ENCODE data around the gene ZFPL1. TPM values are rescaled to one million over a fixed set of nuclear protein-coding genes. Genes with fewer than 3 reads are reported as not detected.

The ZFPL1 gene
- total and polyA plus RNA-seq, 9 of the 15 experiments (the other 6 are each of a cell fraction or from before 2014, with no cell fraction given), result 3.7 to 37.5 (median 22.7) TPM

GRCh38 chr11:65111744-65112545 lies 27.9 kb downstream of the ZFPL1 start, which contains the start of gene TM7SF2 (continued):
- no peak for TF ChIP-seq ETV6 (IDR thresholded peaks at IDR 0.05; ENCODE audit: borderline replicate concordance in 1 of 2, low read depth in 2 of 2, low read length in 1 of 2)
- TF ChIP-seq ETV6 (CRISPR knock-in tag; IDR thresholded peaks at IDR 0.05; ENCODE audit: borderline replicate concordance), result no peak
- no peak for TF ChIP-seq CHD1 (IDR thresholded peaks at IDR 0.05; ENCODE audit: low read length)
- TF ChIP-seq, protein P1, sequence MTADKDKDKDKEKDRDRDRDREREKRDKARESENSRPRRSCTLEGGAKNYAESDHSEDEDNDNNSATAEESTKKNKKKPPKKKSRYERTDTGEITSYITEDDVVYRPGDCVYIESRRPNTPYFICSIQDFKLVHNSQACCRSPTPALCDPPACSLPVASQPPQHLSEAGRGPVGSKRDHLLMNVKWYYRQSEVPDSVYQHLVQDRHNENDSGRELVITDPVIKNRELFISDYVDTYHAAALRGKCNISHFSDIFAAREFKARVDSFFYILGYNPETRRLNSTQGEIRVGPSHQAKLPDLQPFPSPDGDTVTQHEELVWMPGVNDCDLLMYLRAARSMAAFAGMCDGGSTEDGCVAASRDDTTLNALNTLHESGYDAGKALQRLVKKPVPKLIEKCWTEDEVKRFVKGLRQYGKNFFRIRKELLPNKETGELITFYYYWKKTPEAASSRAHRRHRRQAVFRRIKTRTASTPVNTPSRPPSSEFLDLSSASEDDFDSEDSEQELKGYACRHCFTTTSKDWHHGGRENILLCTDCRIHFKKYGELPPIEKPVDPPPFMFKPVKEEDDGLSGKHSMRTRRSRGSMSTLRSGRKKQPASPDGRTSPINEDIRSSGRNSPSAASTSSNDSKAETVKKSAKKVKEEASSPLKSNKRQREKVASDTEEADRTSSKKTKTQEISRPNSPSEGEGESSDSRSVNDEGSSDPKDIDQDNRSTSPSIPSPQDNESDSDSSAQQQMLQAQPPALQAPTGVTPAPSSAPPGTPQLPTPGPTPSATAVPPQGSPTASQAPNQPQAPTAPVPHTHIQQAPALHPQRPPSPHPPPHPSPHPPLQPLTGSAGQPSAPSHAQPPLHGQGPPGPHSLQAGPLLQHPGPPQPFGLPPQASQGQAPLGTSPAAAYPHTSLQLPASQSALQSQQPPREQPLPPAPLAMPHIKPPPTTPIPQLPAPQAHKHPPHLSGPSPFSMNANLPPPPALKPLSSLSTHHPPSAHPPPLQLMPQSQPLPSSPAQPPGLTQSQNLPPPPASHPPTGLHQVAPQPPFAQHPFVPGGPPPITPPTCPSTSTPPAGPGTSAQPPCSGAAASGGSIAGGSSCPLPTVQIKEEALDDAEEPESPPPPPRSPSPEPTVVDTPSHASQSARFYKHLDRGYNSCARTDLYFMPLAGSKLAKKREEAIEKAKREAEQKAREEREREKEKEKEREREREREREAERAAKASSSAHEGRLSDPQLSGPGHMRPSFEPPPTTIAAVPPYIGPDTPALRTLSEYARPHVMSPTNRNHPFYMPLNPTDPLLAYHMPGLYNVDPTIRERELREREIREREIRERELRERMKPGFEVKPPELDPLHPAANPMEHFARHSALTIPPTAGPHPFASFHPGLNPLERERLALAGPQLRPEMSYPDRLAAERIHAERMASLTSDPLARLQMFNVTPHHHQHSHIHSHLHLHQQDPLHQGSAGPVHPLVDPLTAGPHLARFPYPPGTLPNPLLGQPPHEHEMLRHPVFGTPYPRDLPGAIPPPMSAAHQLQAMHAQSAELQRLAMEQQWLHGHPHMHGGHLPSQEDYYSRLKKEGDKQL (CRISPR knock-in tag; IDR thresholded peaks at IDR 0.05; ENCODE audit: borderline replicate concordance), result 0 out of 2 replicates have a peak, but pooled peaks have one; percentile 12
- TF ChIP-seq LCOR (CRISPR knock-in tag; IDR thresholded peaks at IDR 0.05), result no peak
- no peak for TF ChIP-seq CEBPB (tag; IDR thresholded peaks at IDR 0.05)
- no peak for TF ChIP-seq EWSR1 (IDR thresholded peaks at IDR 0.05; ENCODE audit: borderline replicate concordance, low read depth, partially characterized antibody)
- no peak for TF ChIP-seq ZNF23 (CRISPR knock-in tag; IDR thresholded peaks at IDR 0.05)
- TF ChIP-seq NR2C1 (IDR thresholded peaks at IDR 0.05), result no peak
- TF ChIP-seq NR2C1 (tag; IDR thresholded peaks at IDR 0.05), result no peak
- TF ChIP-seq ELF2 (CRISPR knock-in tag; IDR thresholded peaks at IDR 0.05), result no peak
- TF ChIP-seq CTCFL (IDR thresholded peaks at IDR 0.05; ENCODE audit: borderline replicate concordance, insufficient read depth, low read depth, low read length, poor library complexity, severe bottlenecking), result no peak
- TF ChIP-seq YY1 (IDR thresholded peaks at IDR 0.05; ENCODE audit: borderline replicate concordance in 1 of 3, control insufficient read depth in 1 of 3, extremely low read depth in 1 of 3, insufficient read depth in 3 of 3, insufficient read length in 1 of 3, insufficient replicate concordance in 2 of 3, low read depth in 1 of 3, low read length in 2 of 3), result peak in 1 of 3 experiments; percentile 42
- TF ChIP-seq, protein P2, sequence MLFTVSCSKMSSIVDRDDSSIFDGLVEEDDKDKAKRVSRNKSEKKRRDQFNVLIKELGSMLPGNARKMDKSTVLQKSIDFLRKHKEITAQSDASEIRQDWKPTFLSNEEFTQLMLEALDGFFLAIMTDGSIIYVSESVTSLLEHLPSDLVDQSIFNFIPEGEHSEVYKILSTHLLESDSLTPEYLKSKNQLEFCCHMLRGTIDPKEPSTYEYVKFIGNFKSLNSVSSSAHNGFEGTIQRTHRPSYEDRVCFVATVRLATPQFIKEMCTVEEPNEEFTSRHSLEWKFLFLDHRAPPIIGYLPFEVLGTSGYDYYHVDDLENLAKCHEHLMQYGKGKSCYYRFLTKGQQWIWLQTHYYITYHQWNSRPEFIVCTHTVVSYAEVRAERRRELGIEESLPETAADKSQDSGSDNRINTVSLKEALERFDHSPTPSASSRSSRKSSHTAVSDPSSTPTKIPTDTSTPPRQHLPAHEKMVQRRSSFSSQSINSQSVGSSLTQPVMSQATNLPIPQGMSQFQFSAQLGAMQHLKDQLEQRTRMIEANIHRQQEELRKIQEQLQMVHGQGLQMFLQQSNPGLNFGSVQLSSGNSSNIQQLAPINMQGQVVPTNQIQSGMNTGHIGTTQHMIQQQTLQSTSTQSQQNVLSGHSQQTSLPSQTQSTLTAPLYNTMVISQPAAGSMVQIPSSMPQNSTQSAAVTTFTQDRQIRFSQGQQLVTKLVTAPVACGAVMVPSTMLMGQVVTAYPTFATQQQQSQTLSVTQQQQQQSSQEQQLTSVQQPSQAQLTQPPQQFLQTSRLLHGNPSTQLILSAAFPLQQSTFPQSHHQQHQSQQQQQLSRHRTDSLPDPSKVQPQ (CRISPR knock-in tag; IDR thresholded peaks at IDR 0.05; ENCODE audit: borderline replicate concordance), result no peak
- no peak for TF ChIP-seq HIVEP1 (CRISPR knock-in tag; IDR thresholded peaks at IDR 0.05)
- no peak for TF ChIP-seq WHSC1 (IDR thresholded peaks at IDR 0.05; ENCODE audit: low read length)

Data from K562 (cell line).